ENCODE data around the gene CABYR. TPM values are rescaled to one million over a fixed set of nuclear protein-coding genes. Genes with fewer than 3 reads are reported as not detected.
"Not testable (repeated sequence)": the region's sequence is repeated elsewhere in the genome, so short reads cannot be mapped to it uniquely, and the experiment has no call there.

CABYR gene
- total RNA-seq, 1 experiment from 2014 or later, result 0.41 TPM

GRCh38 chr18:24126155-24126961, 12.5 kb upstream of the CABYR start:
- no peak for DNase-seq (ENCODE audit: low spot score)
- in situ Hi-C loops (cut with HindIII; ENCODE audit: low sequenced_read_pairs), result no loop called here

- DNase-seq (ENCODE audit: low spot score), result no peak
- in situ Hi-C loops (cut with HindIII; ENCODE audit: low sequenced_read_pairs), result no loop called here
Measured at GRCh38 chr18:24127735-24128134, 11.1 kb upstream of the CABYR start.

DNA sequence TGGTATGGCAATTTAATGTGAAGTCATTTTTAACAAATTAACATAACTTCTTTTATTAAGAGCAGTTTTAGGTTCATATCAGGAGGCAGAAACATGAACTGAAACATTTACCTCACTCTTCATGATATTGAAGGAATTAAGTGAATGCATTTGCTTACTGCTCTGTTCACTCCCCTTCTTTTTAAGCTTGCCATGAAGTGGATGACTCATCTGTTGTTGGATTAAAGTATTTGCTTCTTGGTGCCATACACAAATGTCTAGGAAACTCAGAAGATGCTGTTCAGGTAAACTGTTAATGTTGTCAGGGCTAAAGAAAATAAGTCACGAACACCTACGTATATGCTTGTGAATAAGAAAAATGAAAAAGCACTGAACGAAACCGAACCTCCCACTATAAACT, 10.2 kb upstream of the CABYR start:
- in situ Hi-C loops (cut with HindIII; ENCODE audit: low sequenced_read_pairs), result no loop called here
- DNase-seq (ENCODE audit: low spot score), result no peak

DNA sequence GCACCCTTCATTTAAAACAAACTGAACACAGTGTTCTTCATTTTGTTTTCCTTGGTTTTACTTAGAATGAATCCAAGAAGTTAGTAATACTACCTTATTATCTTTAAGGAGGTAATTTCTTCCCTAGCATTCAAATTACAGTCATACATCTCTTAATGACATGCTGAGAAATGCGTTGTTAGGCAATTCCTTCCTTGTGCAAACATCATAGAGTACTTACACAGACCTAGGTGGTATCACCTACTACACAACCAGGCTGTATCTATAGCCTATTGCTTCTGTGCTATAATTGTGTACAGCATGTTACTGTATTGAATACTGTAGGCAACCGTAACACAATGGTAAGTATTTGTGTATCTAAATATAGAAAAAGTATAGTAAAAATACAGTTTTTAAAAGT, 8.4 kb upstream of the CABYR start:
- in situ Hi-C loops (cut with HindIII; ENCODE audit: low sequenced_read_pairs), result no loop called here
- no peak for DNase-seq (ENCODE audit: low spot score)

- in situ Hi-C loops (cut with HindIII; ENCODE audit: low sequenced_read_pairs), result no loop called here
- no peak for DNase-seq (ENCODE audit: low spot score)
Measured at GRCh38 chr18:24136967-24137373, 1.9 kb upstream of the CABYR start.

DNA sequence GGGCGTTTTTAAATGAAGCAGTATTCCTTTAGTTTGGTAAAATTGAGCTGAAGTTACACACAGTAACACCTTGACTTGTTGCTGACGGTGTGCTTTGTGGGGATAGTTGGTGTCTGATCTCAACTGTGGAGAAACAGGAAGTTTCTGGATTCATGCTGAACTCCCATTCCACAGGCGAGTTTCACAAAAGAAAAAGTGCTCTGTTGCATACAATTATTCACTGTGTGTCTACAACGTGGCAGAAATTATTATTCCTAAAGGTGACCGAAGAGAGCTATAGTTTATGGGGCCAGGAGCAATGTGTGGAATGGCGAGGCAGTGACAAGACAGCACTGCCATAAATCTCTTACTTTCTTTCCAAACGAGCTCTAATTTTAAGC, 463 bp upstream of the CABYR start:
- in situ Hi-C loops (cut with HindIII; ENCODE audit: low sequenced_read_pairs), result no loop called here
- DNase-seq (ENCODE audit: low spot score), result no peak

DNA sequence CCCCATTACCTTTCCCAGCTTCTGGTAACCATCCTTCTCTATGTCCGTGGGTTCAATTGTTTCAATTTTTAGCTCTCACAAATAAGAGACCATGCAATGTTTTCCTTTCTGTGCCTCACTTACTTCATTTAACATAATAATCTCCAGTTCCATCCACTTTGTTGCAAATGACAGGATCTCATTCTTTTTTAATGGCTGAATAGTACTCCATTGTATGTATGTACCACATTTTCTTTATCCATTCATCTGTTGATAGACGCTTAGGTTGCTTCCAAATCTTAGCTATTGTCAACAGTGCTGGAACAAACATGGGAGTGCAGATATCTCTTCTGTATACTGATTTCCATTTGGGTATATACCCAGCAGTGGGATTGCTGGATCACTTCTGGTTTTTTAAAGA, 1.8 kb downstream of the CABYR start:
- no peak for DNase-seq (ENCODE audit: low spot score)
- in situ Hi-C loops (cut with HindIII; ENCODE audit: low sequenced_read_pairs), result no loop called here

GRCh38 chr18:24142376-24142775, 3.5 kb downstream of the CABYR start:
- DNase-seq (ENCODE audit: low spot score), result no peak
- in situ Hi-C loops (cut with HindIII; ENCODE audit: low sequenced_read_pairs), result no loop called here

GRCh38 chr18:24149591-24149990, 10.7 kb downstream of the CABYR start:
- DNase-seq (ENCODE audit: low spot score); in situ Hi-C loops (cut with HindIII; ENCODE audit: low sequenced_read_pairs): not testable (repeated sequence)

- in situ Hi-C loops (cut with HindIII; ENCODE audit: low sequenced_read_pairs), result no loop called here
- DNase-seq (ENCODE audit: low spot score), result no peak
Measured at GRCh38 chr18:24153397-24153796, 14.5 kb downstream of the CABYR start.

DNA sequence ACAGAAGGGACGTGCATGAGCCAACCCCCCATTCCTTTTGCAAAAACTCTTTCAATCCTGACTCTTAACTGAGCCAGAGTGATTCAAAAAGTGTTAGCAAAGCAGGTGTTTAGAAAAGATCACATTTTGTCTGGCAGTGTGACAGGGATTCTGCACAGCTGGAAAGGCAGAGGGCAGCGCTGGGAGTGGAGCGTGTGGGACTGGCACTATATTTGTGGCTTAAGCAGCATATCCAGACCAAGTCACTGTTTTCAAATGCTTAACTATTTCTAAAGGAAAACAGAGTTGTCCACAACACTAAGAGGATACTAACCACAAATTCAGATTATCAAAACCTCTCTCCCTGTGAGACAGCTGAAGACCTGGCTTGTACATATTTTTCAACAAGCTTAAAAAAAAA, 19.0 kb downstream of the CABYR start:
- in situ Hi-C loops (cut with HindIII; ENCODE audit: low sequenced_read_pairs), result no loop called here
- no peak for DNase-seq (ENCODE audit: low spot score)

DNA sequence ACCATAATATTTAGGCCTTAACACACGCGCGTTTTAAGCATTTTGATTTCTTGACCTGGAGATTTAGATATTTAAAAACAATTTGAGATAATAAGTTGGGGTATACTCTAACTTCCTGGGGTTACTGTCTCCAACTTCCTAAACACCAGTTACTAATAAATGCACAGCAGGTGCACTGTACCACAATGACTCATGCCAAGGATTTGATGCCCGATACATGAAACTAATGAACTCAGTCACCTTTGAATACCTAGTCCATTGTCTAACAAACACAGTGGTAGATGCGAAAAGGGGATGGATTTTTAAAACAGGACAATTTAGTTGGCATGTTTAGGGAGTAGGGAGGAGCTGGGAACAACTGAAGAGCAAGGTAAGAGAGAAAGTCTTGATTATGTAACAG, 21.2 kb downstream of the CABYR start:
- no peak for DNase-seq (ENCODE audit: low spot score)
- in situ Hi-C loops (cut with HindIII; ENCODE audit: low sequenced_read_pairs), result no loop called here

- no peak for DNase-seq (ENCODE audit: low spot score)
- in situ Hi-C loops (cut with HindIII; ENCODE audit: low sequenced_read_pairs), result no loop called here
Measured at GRCh38 chr18:24161304-24161703, 22.4 kb downstream of the CABYR start.

GRCh38 chr18:24168496-24168895, 29.6 kb downstream of the CABYR start:
- in situ Hi-C loops (cut with HindIII; ENCODE audit: low sequenced_read_pairs), result no loop called here
- no peak for DNase-seq (ENCODE audit: low spot score)

DNA sequence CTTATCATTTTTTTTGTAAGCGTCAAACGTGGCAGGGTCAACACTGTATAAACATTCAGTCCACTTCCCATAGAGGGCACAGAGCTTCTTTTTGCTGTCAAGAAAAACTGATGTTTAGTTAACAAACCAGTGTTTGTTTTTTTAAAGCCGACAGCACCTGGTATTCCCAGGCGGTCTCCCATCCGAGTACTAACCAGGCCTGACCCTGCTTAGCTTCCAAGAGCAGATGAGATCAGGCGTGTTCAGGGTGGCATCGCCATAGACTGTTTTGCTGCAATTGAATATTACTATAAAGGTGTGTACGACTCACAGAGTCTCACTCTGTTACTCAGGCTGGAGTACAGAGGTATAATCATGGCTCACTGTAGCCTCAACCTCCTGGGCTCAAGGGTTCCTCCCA, 31.5 kb downstream of the CABYR start:
- in situ Hi-C loops (cut with HindIII; ENCODE audit: low sequenced_read_pairs), result no loop called here
- no peak for DNase-seq (ENCODE audit: low spot score)

GRCh38 chr18:24173997-24174396, 35.1 kb downstream of the CABYR start:
- DNase-seq (ENCODE audit: low spot score), result no peak
- in situ Hi-C loops (cut with HindIII; ENCODE audit: low sequenced_read_pairs), result no loop called here

- in situ Hi-C loops (cut with HindIII; ENCODE audit: low sequenced_read_pairs), result no loop called here
- DNase-seq (ENCODE audit: low spot score), result peak; percentile 26
Measured at GRCh38 chr18:24176727-24177416, 38.0 kb downstream of the CABYR start.

- in situ Hi-C loops (cut with HindIII; ENCODE audit: low sequenced_read_pairs), result no loop called here
- DNase-seq (ENCODE audit: low spot score), result no peak
Measured at GRCh38 chr18:24177499-24178133, 38.8 kb downstream of the CABYR start.

DNA sequence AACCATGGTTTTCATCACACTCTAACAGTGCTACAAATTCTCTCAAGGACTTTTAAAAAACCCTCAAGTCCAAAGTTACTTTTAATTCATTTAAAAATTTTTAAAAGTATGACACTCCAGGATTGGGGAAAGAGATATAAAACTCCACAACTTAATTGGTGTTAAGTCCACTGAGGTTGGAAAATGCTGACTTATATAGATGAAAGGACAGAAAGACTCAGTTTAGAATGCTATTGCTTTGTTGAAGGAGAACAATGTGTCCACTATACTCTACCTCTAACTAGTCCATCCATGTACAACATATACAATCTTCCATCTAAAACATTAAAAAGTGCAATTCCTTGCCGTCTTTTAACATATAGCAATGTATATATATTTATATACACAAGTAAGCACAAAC, 41.2 kb downstream of the CABYR start:
- no peak for DNase-seq (ENCODE audit: low spot score)
- in situ Hi-C loops (cut with HindIII; ENCODE audit: low sequenced_read_pairs), result no loop called here

- DNase-seq (ENCODE audit: low spot score), result no peak
- in situ Hi-C loops (cut with HindIII; ENCODE audit: low sequenced_read_pairs), result no loop called here
Measured at GRCh38 chr18:24181806-24182205, 42.9 kb downstream of the CABYR start.

Measured in G401 (cell line).